ENCODE data around the gene PRR14. TPM values are rescaled to one million over a fixed set of nuclear protein-coding genes. Genes with fewer than 3 reads are reported as not detected.
A peak's percentile ranks its signal among the peaks of the same experiment; 100 is the strongest.

PRR14 gene
- total and polyA plus RNA-seq, 10 of the 15 experiments (the other 5 are each of a cell fraction or from before 2014, with no cell fraction given) = 2.5 to 66.8 (median 19.2) TPM

- Histone ChIP-seq H2AFZ (ENCODE audit: control insufficient read depth, low read depth, low read length) (peak overlapping the region; percentile 63), H4K20me1 (ENCODE audit: control insufficient read depth, insufficient read depth) (0 out of 2 replicates have a peak, but pooled peaks cover 4% of the 10 kb centered on the region), H3K4me2 (ENCODE audit: control insufficient read depth, insufficient read depth) (peak overlapping the region; percentile 51; the same call in 1 of the 2 replicates), H3K9ac (ENCODE audit: control insufficient read depth, insufficient read depth, low read length) (peak overlapping the region; percentile 90), H3K27ac (ENCODE audit: control insufficient read depth, insufficient read depth) (peak overlapping the region; percentile 98), H3K4me1 (ENCODE audit: control insufficient read depth, insufficient read depth, low read length) (peaks cover 22% of the 10 kb centered on the region), H3K9me3 (replicated peaks; ENCODE audit: control insufficient read depth, insufficient read depth, low read length) (no peaks in the 10 kb centered on the region; the same call in 2 of the 3 replicates), H3K79me2 (ENCODE audit: control insufficient read depth, insufficient read depth, low read length) (peaks cover 47% of the 10 kb centered on the region), H3K4me3 (peak overlapping the region; percentile 89), H3K27me3 (replicated peaks in 1 of 2; ENCODE audit: control insufficient read depth in 2 of 2, insufficient read depth in 2 of 2, low read length in 1 of 2) (no peaks in the 10 kb centered on the region), H3K36me3 (ENCODE audit: control insufficient read depth in 2 of 2, insufficient read depth in 2 of 2, low read length in 1 of 2) (peaks cover 20 to 36% of the 10 kb centered on the region in 2 experiments)
- FAIRE-seq = no peak
- DNase-seq (ENCODE audit: low read depth, low spot score) = peak; percentile 90
- intact Hi-C loops (cut with micrococcal nuclease; ENCODE audit: unreplicated experiment) = loop anchor here (1.0 to 10.0 kb wide), 6 partner anchors 9 to 266 kb away; partner anchors contain the start of genes BCL7C, CFAP119, CTF1 and FBXL19
- ChIA-PET SMC1A (ENCODE audit: uncharacterized antibody, unreplicated experiment) (interaction anchor here (0.6 to 4.6 kb wide), 11 partner anchors 9 to 221 kb away, joined by 3 to 80 read pairs (median 3); partner anchors contain the start of genes PRR14 and ZNF747), CTCF (interaction anchor here (0.5 to 4.8 kb wide), 13 partner anchors 9 to 474 kb away, joined by 3 to 61 read pairs (median 6); partner anchors contain the start of genes DCTPP1, PRR14 and TBC1D10B), POLR2A (interaction anchor here (0.6 to 4.8 kb wide), 15 partner anchors 8 to 516 kb away, joined by 3 to 36 read pairs (median 5); partner anchors contain the start of genes DCTPP1, PRR14, SEPHS2 and SRCAP), RAD21 (ENCODE audit: unreplicated experiment) (interaction anchor here (0.8 to 4.4 kb wide), 14 partner anchors 8 to 249 kb away, joined by 3 to 64 read pairs (median 4); partner anchors contain the start of genes DCTPP1, PHKG2, PRR14 and SRCAP)
- under 1% methylated on average over 63 of the region's 64 CpGs for WGBS (ENCODE audit: insufficient coverage, insufficient replicate concordance, low lambda C conversion rate, missing lambda C conversion rate)
- TSS peak; percentile 72 for BruUV-seq (replicated peaks)
- in situ Hi-C loops (cut with MboI) = loop anchor here (25.0 kb wide), 1 partner anchor 1228 kb away; no protein-coding TSS in a partner anchor
- ATAC-seq = peak; percentile 28
- no peak for TF ChIP-seq HDGF (IDR thresholded peaks at IDR 0.05)
- peak; percentile 34; the same call in 1 of the 2 replicates for TF ChIP-seq RB1 (IDR thresholded peaks at IDR 0.05; ENCODE audit: borderline replicate concordance)
- 0 out of 2 replicates have a peak, but pooled peaks have one; percentile 42 for TF ChIP-seq STAT3 (IDR thresholded peaks at IDR 0.05; ENCODE audit: low read depth, low read length)
- TF ChIP-seq ZBTB11 (CRISPR knock-in tag; IDR thresholded peaks at IDR 0.05) = no peak
- no peak for TF ChIP-seq IKZF2 (IDR thresholded peaks at IDR 0.05)
- TF ChIP-seq MEF2A (IDR thresholded peaks at IDR 0.05; ENCODE audit: insufficient read depth, low read depth, low read length) = no peak
- no peak for TF ChIP-seq PBX3 (IDR thresholded peaks at IDR 0.05; ENCODE audit: insufficient replicate concordance, low read depth, low read length)
- peak; percentile 74 for TF ChIP-seq NR2F1 (conservative IDR thresholded peaks at IDR 0.05)
- TF ChIP-seq ZNF687 (IDR thresholded peaks at IDR 0.05) = peak; percentile 57; the same call in 1 of the 2 replicates
- TF ChIP-seq PML (IDR thresholded peaks at IDR 0.05; ENCODE audit: low read length) = no peak
Measured at GRCh38 chr16:30658731-30659506, 8.2 kb downstream of the PRR14 start.
